Brain microvascular endothelial cell (primary cell): ENCODE results near the gene RFT1.

Experiments
- DNase-seq: peaks from one replicate; pipeline ENCODE4 v3.0.0-alpha.2; 2020
- H3K27ac ChIP-seq: fragments of 250-450 bp; sonication (Bioruptor Pico); 2 replicates; pipeline ENCODE4 v1.5.1; 2020; ENCODE audit warnings: mild to moderate bottlenecking, moderate library complexity
- H3K27me3 ChIP-seq: fragments of 250-450 bp; sonication (Bioruptor Pico); replicated peaks from 2 replicates; pipeline ENCODE4 v1.5.1; 2020; ENCODE audit warnings: mild to moderate bottlenecking
- H3K36me3 ChIP-seq: fragments of 250-450 bp; sonication (Bioruptor Pico); replicated peaks from 2 replicates; pipeline ENCODE4 v1.5.1; 2020; ENCODE audit warnings: mild to moderate bottlenecking
- H3K4me3 ChIP-seq: 2 replicates; pipeline ENCODE4 v1.5.1; 2011; ENCODE audit warnings: low read depth, mild to moderate bottlenecking, control low read depth, low read length, moderate library complexity
- CTCF ChIP-seq: IDR thresholded peaks from 2 replicates; pipeline ENCODE4 v1.5.1; 2011; ENCODE audit warnings: low read depth, mild to moderate bottlenecking, moderate library complexity, low read length, control low read depth, inconsistent platforms; ENCODE audit errors: missing control alignments
- in situ Hi-C: cut with HindIII; loops from 2 replicates; pipeline ENCODE4 v1.10.0; 2017; ENCODE audit warnings: low sequenced_read_pairs, low pct_ligation_motif_present

RFT1 gene

GRCh38 chr3:53126601-53127000, 3.6 kb downstream of the RFT1 start:
- in situ Hi-C loops = no loop called here
- H3K4me3 ChIP-seq = no peak overlapping the region
- peaks cover 31% of the 10 kb centered on the region for H3K36me3 ChIP-seq
- H3K27me3 ChIP-seq = no peaks in the 10 kb centered on the region
- no peak for DNase-seq
- H3K27ac ChIP-seq = no peak overlapping the region
- TF ChIP-seq CTCF = no peak

GRCh38 chr3:53123953-53124352, 6.3 kb downstream of the RFT1 start:
- in situ Hi-C loops = no loop called here
- no peak for TF ChIP-seq CTCF
- Histone ChIP-seq H3K4me3 (no peak overlapping the region), H3K36me3 (peaks cover 53% of the 10 kb centered on the region), H3K27ac (no peak overlapping the region), H3K27me3 (no peaks in the 10 kb centered on the region)
- DNase-seq = no peak

- Histone ChIP-seq H3K36me3 (peaks cover 57% of the 10 kb centered on the region), H3K4me3 (no peak overlapping the region), H3K27ac (no peak overlapping the region), H3K27me3 (no peaks in the 10 kb centered on the region)
- no peak for DNase-seq
- in situ Hi-C loops = no loop called here
- no peak for TF ChIP-seq CTCF
These were observed 6.7 kb downstream of the RFT1 start for GRCh38 chr3:53123510-53123909.

GRCh38 chr3:53122933-53123305, 7.3 kb downstream of the RFT1 start:
- in situ Hi-C loops = no loop called here
- TF ChIP-seq CTCF = no peak
- H3K27me3 ChIP-seq = no peaks in the 10 kb centered on the region
- peaks cover 63% of the 10 kb centered on the region for H3K36me3 ChIP-seq
- DNase-seq = no peak
- no peak overlapping the region for H3K27ac ChIP-seq
- no peak overlapping the region for H3K4me3 ChIP-seq

GRCh38 chr3:53122255-53122932, 7.8 kb downstream of the RFT1 start:
- H3K36me3 ChIP-seq = peaks cover 68% of the 10 kb centered on the region
- no peak overlapping the region for H3K4me3 ChIP-seq
- no peaks in the 10 kb centered on the region for H3K27me3 ChIP-seq
- in situ Hi-C loops = no loop called here
- no peak for DNase-seq
- TF ChIP-seq CTCF = no peak
- no peak overlapping the region for H3K27ac ChIP-seq

GRCh38 chr3:53120336-53120735, 9.9 kb downstream of the RFT1 start:
- H3K36me3 ChIP-seq = peaks cover 69% of the 10 kb centered on the region
- H3K4me3 ChIP-seq = no peak overlapping the region
- H3K27ac ChIP-seq = no peak overlapping the region
- in situ Hi-C loops = no loop called here
- DNase-seq = no peak
- no peaks in the 10 kb centered on the region for H3K27me3 ChIP-seq
- no peak for TF ChIP-seq CTCF
